Lower leg skin (tissue), 3 donors: ENCODE data around the gene ASB6.

Experiments used
- POLR2A ChIP-seq, 2 donors: fragments of 450-650 bp; IDR thresholded peaks; one replicate each; pipeline ENCODE4 v1.6.1; 2016 to 2017; ENCODE audit warnings: antibody characterized with exemption in 2 of 2, mild to moderate bottlenecking in 1 of 2, moderate library complexity in 1 of 2
- TF ChIP-seq, protein P1 (sequence below), 3 donors: fragments of 450-650 bp; IDR thresholded peaks; one replicate each; pipeline ENCODE4 v1.5.1; 2016; ENCODE audit warnings: antibody characterized with exemption in 3 of 3, mild to moderate bottlenecking in 3 of 3, moderate library complexity in 2 of 3

DNA sequence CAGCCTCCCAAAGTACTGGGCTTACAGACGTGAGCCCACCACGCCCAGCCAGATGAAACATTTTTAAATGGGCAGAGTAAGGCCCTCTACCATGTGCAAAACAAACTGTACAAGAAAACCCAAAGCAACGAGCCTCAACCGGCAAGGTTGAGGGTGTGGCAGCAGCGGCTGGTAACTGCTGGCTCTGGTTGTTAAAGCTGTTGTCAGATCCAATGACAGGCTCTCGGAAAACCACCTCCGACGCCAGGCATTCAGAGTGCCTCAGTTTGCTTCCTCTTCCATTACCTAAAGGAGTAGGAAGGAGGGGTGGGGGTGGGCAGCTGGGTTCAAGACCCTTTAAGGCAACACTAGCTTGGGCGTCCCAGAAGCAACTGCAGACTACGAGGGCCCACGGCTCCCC, 2.4 kb upstream of the ASB6 start:
- TF ChIP-seq, protein P1, sequence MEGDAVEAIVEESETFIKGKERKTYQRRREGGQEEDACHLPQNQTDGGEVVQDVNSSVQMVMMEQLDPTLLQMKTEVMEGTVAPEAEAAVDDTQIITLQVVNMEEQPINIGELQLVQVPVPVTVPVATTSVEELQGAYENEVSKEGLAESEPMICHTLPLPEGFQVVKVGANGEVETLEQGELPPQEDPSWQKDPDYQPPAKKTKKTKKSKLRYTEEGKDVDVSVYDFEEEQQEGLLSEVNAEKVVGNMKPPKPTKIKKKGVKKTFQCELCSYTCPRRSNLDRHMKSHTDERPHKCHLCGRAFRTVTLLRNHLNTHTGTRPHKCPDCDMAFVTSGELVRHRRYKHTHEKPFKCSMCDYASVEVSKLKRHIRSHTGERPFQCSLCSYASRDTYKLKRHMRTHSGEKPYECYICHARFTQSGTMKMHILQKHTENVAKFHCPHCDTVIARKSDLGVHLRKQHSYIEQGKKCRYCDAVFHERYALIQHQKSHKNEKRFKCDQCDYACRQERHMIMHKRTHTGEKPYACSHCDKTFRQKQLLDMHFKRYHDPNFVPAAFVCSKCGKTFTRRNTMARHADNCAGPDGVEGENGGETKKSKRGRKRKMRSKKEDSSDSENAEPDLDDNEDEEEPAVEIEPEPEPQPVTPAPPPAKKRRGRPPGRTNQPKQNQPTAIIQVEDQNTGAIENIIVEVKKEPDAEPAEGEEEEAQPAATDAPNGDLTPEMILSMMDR (IDR thresholded peaks at IDR 0.05) = no peak
- no peak for TF ChIP-seq POLR2A (IDR thresholded peaks at IDR 0.05)
